Tibial nerve (tissue), 3 donors: ENCODE data around the gene CDKL5.

ENCODE experiments used
- POLR2A ChIP-seq, 2 donors: fragments of 450-650 bp; IDR thresholded peaks; one replicate each; pipeline ENCODE4 v1.6.1; 2017; ENCODE audit warnings: antibody characterized with exemption in 2 of 2, mild to moderate bottlenecking in 2 of 2, moderate library complexity in 2 of 2
- TF ChIP-seq, protein P1 (sequence below), 5 experiments: fragments of 200-600 bp in 3 of 5; fragments of 450-650 bp in 2 of 5; sonication (generic) in 3 of 5; IDR thresholded peaks; one replicate each; pipeline ENCODE4 v1.5.1; 2016 to 2019; ENCODE audit warnings: antibody characterized with exemption in 5 of 5, mild to moderate bottlenecking in 3 of 5, moderate library complexity in 2 of 5

DNA sequence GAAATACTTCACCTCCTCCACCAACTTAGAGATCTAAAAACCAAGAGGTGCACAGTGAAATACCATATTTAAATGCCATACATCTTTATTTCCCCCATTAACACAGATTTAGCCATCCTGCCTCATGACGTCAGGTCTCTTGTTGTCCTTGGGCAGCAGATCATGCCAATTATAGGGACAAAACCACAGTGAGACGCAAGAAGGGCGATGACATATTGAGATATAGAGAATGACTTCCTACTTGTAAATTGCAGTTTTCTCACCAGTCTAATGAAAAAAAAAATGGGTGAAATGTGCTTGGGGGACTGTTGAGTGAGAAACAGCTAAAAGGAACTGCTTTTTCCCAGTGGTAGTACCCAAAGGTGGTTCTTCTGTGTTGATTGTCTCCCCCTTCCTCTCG, 222.2 kb downstream of the CDKL5 start:
- TF ChIP-seq, protein P1, sequence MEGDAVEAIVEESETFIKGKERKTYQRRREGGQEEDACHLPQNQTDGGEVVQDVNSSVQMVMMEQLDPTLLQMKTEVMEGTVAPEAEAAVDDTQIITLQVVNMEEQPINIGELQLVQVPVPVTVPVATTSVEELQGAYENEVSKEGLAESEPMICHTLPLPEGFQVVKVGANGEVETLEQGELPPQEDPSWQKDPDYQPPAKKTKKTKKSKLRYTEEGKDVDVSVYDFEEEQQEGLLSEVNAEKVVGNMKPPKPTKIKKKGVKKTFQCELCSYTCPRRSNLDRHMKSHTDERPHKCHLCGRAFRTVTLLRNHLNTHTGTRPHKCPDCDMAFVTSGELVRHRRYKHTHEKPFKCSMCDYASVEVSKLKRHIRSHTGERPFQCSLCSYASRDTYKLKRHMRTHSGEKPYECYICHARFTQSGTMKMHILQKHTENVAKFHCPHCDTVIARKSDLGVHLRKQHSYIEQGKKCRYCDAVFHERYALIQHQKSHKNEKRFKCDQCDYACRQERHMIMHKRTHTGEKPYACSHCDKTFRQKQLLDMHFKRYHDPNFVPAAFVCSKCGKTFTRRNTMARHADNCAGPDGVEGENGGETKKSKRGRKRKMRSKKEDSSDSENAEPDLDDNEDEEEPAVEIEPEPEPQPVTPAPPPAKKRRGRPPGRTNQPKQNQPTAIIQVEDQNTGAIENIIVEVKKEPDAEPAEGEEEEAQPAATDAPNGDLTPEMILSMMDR (IDR thresholded peaks at IDR 0.05) = no peak
- no peak for TF ChIP-seq POLR2A (IDR thresholded peaks at IDR 0.05)
